TTC549 (cell line): Measurements from ENCODE around the gene SCRN2.

ENCODE experiments used
- FAIRE-seq: peaks from 2 replicates; lab custom pipeline; 2012; peaks lifted over from hg19 to GRCh38; lab: Jason Lieb, UNC

The SCRN2 gene

GRCh38 chr17:47804461-47804860 is 36.6 kb downstream of the SCRN2 start:
- no peak for FAIRE-seq

- FAIRE-seq, result no peak
Observed at GRCh38 chr17:47803751-47804150, 37.3 kb downstream of the SCRN2 start.

- FAIRE-seq, result no peak
Observed at GRCh38 chr17:47803201-47803600, 37.9 kb downstream of the SCRN2 start.

GRCh38 chr17:47802341-47803022 is 38.6 kb downstream of the SCRN2 start:
- no peak for FAIRE-seq

- FAIRE-seq, result no peak
Observed at GRCh38 chr17:47801906-47802305, 39.2 kb downstream of the SCRN2 start.

GRCh38 chr17:47801176-47801765 is 39.8 kb downstream of the SCRN2 start:
- no peak for FAIRE-seq

- no peak for FAIRE-seq
Observed at GRCh38 chr17:47800686-47801085, 40.4 kb downstream of the SCRN2 start.

- FAIRE-seq, result no peak
Observed at GRCh38 chr17:47797797-47798196, 43.3 kb downstream of the SCRN2 start.

GRCh38 chr17:47792979-47793378 is 48.1 kb downstream of the SCRN2 start:
- FAIRE-seq, result no peak

- no peak for FAIRE-seq
Observed at GRCh38 chr17:47792457-47792856, 48.6 kb downstream of the SCRN2 start.

- no peak for FAIRE-seq
Observed at GRCh38 chr17:47791025-47791424, 50.0 kb downstream of the SCRN2 start.

- FAIRE-seq, result no peak
Observed at GRCh38 chr17:47789611-47790561, 51.2 kb downstream of the SCRN2 start.
